Measurements from ENCODE around the gene TPR.

The TPR gene

GRCh38 chr1:186283374-186283773 lies 91.7 kb downstream of the TPR start:
- no peak for DNase-seq

GRCh38 chr1:186282466-186282865 lies 92.6 kb downstream of the TPR start:
- no peak for DNase-seq

DNA sequence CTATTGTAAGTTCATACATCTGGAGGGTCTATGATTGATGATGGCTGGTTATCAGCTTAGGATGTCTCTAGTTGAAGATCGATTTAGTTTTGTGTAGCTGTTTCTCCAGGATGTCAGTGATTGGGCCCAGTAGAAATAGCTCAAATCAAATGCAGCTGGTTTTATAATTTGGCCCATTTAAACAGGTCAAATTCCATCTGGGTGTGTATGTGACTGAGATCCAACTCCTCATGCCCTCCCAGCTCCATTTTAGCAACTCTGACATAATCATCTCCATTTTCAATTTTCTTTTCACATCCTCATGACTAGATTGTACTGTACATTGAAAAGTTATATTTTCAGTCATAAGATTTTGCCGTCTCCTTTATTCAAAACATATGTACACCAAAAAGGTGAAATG lies 99.2 kb downstream of the TPR start:
- no peak for DNase-seq

DNA sequence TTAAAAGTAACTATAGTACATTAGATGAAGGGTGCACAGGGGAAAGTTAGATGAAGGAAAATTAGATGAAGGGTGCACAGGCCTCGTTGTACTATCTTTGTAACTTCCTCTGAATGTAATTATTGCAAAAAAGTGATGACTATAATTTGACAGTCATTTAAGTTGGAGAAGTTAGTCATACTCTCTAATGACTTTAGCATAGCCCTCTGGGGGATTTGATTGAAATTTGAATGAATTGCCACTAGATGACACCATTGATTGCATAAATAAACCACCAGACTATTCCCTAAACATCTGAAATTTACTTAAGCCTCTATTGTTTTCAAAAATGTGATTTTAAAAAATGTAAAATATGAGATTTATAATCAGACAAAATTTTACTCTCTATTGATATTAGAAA lies 102.6 kb downstream of the TPR start:
- no peak for DNase-seq

GRCh38 chr1:186271032-186271431 lies 104.0 kb downstream of the TPR start:
- DNase-seq = no peak

All from stimulated activated CD8-positive, alpha-beta memory T cell treated with anti-CD3 and anti-CD28 coated beads, Interleukin-4, amount 100 ng/mL, for 48 hours (primary cell).